HS-5 (cell line): ENCODE results near the gene SUMO4.
A peak's percentile ranks its signal among the peaks of the same experiment; 100 is the strongest.
"Not testable (repeated sequence)": the region's sequence is repeated elsewhere in the genome, so short reads cannot be mapped to it uniquely, and the experiment has no call there.

ENCODE experiments used
- DNase-seq: peaks from one replicate; pipeline ENCODE4 v3.0.0-alpha.2; 2012; ENCODE audit warnings: low read depth

SUMO4 gene

GRCh38 chr6:149431905-149432775 is 32.1 kb downstream of the SUMO4 start:
- DNase-seq, result peak; percentile 47

DNA sequence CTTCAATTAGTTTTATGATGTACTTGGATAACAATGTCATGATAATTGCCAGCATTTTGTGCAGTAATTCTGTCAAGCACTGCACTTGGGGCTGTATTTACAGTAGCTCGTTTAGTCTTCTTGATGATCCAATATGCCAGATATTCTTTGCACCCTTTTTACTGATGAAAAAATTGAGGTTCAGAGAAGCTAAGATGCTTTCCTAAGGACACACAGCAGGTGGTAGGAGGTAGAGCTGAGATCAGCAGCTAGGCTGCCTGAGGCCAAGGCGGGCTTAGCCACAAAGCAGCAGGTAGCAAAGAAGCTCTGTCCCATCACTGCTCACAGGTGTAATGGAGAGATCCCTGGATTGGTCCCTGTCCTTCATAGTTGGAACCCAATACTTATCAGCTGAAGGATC is 33.3 kb downstream of the SUMO4 start:
- DNase-seq, result no peak

DNA sequence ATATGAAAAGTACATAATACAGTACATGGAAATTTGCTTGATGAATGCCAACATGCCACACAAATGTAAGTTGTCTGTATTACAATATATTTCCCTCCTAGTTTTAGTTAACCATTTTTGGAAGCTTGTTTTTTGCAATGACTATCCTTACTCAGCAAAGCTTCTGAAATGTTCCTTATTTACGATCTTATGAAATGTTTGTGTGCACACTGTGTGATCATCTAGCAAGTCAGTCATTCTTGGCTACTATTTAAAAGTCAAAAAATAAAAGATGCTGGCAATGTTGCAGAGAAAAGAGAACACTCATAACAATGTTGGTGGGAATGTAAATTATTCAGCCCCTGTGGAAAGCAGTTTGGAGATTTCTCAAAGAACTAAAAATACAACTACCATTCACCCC is 33.8 kb downstream of the SUMO4 start:
- no peak for DNase-seq

DNA sequence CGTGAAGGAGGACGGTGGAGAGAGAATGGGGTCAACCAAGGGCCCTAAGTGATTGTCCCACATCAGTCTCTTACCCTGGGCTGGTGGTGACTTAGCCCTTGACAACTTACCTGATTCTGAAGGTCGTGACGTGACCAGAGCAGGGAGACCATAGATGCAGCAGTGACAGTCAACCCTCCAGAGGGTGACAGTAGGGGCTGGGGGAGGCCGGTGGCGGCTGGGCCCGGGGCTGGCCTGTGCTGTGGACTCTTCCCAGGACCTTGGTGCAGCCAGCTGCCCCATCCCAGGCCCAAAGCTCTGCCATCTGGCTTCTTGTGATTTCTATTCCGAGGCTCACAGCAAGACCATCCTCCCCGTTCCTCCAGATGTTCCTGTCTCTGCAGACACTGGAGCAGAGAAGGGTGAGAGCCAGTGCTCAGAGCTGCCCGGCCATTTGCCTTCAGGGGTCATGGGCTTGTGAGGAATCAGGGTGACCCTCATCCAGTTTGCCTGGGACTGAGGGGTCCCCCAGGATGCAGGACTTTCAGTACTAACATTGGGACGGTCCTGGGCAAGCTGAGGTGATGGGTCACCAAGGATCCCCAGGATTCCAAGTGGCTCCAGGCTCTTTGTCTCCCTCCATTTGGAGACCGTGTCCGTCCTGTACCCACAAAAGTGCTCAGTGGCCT is 36.0 kb downstream of the SUMO4 start:
- DNase-seq, result no peak

DNA sequence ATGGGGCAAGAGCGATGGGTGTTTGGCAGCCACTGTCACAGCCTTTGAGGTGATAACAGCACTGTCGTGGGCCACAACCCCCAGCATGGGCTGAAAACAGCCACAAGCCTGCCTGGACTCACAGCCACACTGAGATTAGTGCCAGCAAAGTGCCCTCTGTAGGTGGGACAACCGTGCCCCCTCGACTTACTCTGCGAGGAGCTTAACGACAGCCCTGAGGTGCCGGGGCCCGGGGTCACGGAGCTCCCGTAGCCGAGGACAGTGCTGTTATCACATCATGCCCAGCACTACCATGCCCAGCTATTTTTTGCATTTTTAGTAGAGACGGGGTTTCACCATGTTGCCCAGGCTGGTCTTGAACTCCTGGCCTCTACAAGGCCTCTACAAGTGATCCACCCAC is 36.6 kb downstream of the SUMO4 start:
- DNase-seq, result no peak

GRCh38 chr6:149437212-149437611 is 37.1 kb downstream of the SUMO4 start:
- no peak for DNase-seq

DNA sequence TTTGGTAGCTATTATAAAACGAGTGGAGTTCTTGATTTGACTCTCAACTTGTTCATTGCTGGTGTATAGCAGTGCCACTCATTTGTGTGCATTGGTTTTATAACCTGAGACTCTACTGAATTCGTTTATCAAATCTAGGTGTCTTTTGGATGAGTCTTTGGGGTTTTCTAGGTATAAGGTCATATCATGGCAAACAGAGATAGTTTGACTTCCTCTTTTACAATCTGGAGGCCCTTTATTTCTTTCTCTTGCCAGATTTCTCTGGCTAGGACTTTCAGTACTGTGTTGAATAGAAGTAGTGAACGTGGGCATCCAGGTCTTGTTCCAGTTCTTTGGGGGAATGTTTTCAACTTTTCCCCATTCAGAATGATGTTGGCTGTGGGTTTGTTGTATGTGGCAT is 38.8 kb downstream of the SUMO4 start:
- no peak for DNase-seq

- no peak for DNase-seq
Measured at GRCh38 chr6:149439626-149440025, 39.6 kb downstream of the SUMO4 start.

DNA sequence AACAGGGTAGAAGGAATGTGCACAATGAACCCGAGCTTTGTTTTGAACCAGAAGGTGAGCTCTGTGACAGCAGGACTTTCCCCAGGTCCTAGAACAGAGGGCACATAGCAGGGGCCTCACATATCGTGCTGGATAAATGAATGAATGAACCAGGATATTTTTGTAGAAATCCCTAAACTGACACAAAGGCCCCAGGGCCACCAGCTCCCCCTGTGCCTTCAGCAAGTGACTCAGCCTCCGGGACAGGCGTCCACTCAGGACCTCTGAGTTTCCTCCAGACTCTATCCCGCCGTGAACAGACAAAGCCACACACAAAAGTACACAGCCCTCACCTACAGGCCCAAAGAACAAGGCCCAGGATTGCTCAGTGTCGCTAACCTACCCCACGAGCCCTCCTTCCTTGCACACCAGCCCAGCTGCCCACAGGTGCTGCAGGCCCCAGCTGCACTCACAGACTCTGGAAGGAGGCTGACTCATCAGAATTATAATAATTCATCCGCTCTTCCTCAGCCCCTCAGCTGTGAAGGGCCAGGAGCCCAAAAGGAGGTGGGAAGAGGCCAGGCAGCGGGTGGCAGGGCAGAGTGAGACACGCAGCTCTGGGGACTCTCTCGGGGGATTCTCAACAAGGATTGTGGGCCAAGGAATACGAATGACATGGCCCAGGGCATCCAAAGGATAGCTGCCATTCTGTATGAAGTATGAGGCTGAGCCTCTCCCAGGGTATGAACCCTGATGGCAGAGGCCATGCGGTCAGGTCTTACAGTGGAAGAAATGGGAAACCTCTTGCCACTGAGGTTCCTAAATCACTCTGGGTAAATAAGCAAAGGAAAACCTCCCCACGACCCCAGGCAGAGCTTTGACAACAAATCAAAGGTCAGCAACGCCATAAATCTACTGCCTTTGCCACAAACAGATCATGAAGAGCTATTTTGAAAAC is 40.9 kb downstream of the SUMO4 start:
- no peak for DNase-seq

DNA sequence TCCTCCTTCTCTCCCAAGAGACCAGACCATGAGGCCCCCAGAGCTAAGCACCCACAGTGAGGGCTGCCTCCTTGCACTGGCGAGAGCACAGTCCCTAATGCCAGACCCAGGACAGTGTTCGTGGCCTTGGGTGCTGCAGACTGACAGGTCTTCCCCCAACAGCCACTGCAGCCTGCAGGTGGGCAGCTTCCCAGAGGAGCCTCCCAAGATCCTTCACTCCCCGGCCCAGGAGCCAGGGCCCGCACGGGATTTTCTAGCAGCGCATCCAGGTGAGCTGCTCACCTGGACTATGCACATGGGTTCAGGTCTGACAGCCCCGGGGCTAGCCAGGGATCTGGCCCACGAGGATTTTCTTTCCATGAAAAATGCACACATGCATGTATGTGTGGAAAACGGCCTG is 41.7 kb downstream of the SUMO4 start:
- DNase-seq, result no peak

GRCh38 chr6:149443411-149444181 is 43.5 kb downstream of the SUMO4 start:
- no peak for DNase-seq

- not testable (repeated sequence) for DNase-seq
Measured at GRCh38 chr6:149444360-149445094, 44.5 kb downstream of the SUMO4 start.

DNA sequence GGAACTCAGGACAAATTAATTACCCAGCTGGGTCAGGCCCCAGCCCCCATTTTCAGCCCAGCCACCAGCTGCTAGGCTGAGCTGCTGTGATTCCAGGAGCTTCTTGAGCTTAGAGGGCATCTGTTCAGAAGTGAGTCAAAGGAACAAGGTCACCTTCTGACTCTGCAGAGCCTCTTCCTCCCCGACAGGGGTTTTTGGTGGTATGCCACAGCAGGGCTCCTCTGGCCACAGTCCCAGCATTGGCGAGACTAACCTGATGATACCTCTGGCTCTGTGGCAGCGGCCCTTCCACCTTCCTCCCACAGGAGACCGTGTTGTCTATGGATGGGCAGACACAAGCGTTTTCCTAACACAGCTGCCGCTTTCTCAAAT is 45.0 kb downstream of the SUMO4 start:
- no peak for DNase-seq

DNA sequence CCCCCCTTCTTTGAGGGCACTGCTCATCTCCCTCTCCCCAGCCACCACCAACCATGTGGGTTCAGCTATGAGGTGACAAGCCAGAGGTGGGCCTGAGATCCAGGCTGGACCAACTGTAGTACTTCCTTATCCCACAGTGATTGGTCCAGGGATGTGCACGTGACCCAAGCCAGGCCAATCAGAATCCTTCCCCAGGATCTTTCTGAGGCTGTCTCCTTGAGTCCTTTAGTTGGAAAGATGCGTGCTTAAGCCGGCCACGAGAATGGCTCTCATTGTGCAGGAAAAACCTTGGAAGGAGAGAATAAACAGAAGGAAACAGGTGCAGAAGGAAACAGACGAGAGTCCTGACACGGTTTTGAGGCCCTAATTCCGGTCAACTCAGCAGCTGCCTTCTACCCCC is 45.5 kb downstream of the SUMO4 start:
- DNase-seq, result no peak

DNA sequence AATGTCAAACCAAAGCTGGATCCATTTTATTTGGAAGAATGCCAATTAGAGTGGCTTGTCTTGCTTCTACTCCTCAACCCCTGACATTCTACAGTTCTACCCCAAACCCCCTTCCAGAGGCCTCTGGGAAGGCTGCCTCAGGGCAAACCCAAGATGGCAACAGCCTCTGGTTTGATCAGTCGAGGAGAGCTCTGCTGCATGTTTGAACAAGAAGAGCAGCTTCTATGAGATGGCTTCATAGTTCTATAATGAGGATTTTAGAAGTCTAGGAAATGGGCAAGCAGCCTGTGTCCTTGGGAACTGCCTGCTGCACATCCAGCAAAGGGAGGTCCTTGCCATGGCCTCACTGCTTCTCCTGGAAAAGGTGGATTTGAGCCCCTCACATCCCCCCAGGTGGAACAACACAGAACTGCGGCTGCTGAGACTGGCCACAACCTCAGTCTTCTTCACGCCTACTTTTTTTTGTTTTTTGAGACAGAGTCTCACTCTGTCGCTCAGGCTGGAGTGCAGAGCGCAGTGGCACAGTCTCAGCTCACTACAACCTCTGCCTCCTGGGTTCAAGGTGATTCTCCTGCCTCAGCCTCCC is 46.8 kb downstream of the SUMO4 start:
- no peak for DNase-seq

DNA sequence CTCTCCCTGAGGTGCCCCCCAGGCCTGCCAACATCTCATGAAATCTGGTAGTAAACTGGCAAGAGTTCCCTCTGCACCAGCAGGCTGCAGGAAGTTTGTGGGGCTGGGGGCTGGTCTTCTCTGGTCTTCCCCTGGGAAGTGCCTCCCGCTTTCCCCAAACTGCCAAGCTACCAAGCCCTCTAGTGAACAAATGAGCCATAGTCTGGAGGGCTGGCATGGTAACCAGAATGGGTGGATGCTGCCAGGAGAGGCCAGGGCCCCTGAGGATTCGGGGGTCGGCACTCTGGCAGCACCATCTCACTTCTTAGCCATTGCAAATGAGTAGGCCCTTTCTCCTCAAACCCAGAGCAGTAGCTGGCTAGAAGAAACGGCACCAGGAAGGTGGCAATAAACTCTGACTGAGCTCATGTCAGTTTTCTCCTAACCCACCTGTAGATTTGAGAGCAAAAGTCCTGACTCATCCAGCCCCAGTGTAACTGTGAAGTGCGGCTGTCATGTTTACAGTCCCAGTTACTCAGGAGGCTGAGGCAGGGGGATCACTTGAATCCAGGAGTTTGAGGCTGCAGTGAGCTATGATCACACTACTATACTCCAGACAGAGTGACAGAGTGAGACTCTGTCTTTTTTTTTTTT is 48.9 kb downstream of the SUMO4 start:
- DNase-seq, result no peak

GRCh38 chr6:149449831-149450678 is 50.0 kb downstream of the SUMO4 start:
- DNase-seq, result no peak
